ENCODE data around the gene TSPAN14.
"Not testable (repeated sequence)": the region's sequence is repeated elsewhere in the genome, so short reads cannot be mapped to it uniquely, and the experiment has no call there.

TSPAN14 gene

DNA sequence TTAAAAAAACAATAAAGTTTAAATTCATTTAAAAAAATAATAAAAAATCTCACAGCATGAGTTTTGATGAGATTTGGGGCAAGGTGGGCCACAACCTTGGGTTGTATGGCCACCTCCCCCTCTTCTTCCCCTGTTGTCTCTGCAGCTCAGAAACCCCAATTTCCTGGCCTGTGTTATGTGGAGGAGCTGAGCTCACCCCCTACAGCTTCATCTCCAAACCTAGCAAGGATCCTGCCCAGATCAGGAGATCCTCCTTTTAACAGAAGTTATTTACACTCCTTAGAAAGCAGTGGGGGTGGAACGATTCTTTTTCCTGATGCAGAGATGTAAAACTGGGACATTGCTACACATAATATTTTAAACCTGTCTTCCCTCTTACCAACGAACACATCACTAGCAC lies 76.7 kb downstream of the TSPAN14 start:
- Histone ChIP-seq H3K27me3 (ENCODE audit: control insufficient read depth, insufficient read depth, low read length) (no peaks in the 10 kb centered on the region), H3K27ac (ENCODE audit: low read length) (no peak overlapping the region), H3K4me1 (ENCODE audit: control insufficient read depth, low read depth, low read length) (peaks cover 10% of the 10 kb centered on the region), H3K9me3 (ENCODE audit: control insufficient read depth, low read depth, low read length) (no peaks in the 10 kb centered on the region), H3K9ac (ENCODE audit: low read length) (no peak overlapping the region), H3K4me3 (ENCODE audit: low read length) (no peak overlapping the region), H3K36me3 (ENCODE audit: control insufficient read depth, low read depth, low read length) (no peaks in the 10 kb centered on the region)

DNA sequence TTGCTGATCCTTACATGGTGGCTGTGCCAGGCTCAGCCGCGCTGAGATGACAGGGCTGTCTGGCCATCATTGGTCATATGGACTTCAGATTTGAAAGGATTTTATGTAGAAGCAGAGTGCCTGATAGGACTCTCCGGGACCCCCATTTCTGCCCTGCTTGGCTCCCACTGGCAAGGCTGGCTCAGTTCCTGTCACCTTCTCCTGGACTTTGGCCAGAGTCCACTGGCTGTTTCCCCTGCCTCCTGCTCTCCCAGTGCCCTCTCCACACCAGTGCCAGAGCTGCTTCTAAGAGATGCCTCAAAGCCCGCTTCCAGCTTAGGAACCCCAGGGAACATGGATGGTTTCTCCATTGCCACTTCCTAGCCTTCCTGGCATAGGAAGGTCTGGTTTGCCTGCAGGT lies 78.5 kb downstream of the TSPAN14 start:
- H3K4me1 ChIP-seq (ENCODE audit: control insufficient read depth, low read depth, low read length) = peaks cover 10% of the 10 kb centered on the region
- H3K9me3 ChIP-seq (ENCODE audit: control insufficient read depth, low read depth, low read length) = no peaks in the 10 kb centered on the region
- H3K27ac ChIP-seq (ENCODE audit: low read length) = no peak overlapping the region
- H3K27me3 ChIP-seq (ENCODE audit: control insufficient read depth, insufficient read depth, low read length) = no peaks in the 10 kb centered on the region
- H3K36me3 ChIP-seq (ENCODE audit: control insufficient read depth, low read depth, low read length) = no peaks in the 10 kb centered on the region
- H3K4me3 ChIP-seq (ENCODE audit: low read length) = no peak overlapping the region
- H3K9ac ChIP-seq (ENCODE audit: low read length) = no peak overlapping the region

DNA sequence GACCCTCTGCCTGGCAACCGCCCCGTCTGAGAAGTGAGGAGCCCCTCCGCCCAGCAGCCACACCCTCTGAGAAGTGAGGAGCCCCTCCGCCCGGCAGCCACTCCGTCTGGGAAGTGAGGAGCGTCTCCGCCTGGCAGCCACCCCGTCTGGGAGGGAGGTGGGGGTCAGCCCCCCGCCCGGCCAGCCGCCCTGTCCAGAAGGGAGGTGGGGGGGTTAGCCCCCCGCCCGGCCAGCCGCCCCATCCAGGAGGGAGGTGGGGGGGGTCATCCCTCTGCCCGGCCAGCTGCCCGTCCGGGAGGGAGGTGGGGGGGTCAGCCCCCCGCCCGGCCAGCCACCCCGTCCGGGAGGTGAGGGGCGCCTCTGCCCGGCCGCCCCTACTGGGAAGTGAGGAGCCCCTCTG lies 79.9 kb downstream of the TSPAN14 start:
- H3K27me3 ChIP-seq (ENCODE audit: control insufficient read depth, insufficient read depth, low read length) = not testable (repeated sequence)

DNA sequence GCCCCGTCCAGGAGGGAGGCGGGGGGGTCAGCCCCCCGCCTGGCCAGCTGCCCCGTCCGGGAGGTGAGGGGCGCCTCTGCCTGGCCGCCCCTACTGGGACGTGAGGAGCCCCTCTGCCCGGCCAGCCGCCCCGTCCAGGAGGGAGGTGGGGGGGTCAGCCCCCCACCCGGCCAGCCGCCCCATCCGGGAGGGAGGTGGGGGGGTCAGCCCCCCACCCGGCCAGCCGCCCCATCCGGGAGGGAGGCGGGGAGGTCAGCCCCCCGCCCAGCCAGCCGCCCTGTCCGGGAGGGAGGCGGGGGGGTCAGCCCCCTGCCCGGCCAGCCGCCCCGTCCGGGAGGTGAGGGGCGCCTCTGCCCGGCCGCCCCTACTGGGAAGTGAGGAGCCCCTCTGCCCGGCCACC lies 80.5 kb downstream of the TSPAN14 start:
- H3K4me3 ChIP-seq (ENCODE audit: low read length); H3K27me3 ChIP-seq (ENCODE audit: control insufficient read depth, insufficient read depth, low read length); H3K9me3 ChIP-seq (ENCODE audit: control insufficient read depth, low read depth, low read length); H3K9ac ChIP-seq (ENCODE audit: low read length); H3K4me1 ChIP-seq (ENCODE audit: control insufficient read depth, low read depth, low read length); H3K36me3 ChIP-seq (ENCODE audit: control insufficient read depth, low read depth, low read length); H3K27ac ChIP-seq (ENCODE audit: low read length): not testable (repeated sequence)

More for the DNA sequence above, 79.9 kb downstream of the TSPAN14 start:
- not testable (repeated sequence) for H3K4me3 ChIP-seq (ENCODE audit: low read length); H3K4me1 ChIP-seq (ENCODE audit: control insufficient read depth, low read depth, low read length); H3K36me3 ChIP-seq (ENCODE audit: control insufficient read depth, low read depth, low read length); H3K27ac ChIP-seq (ENCODE audit: low read length); H3K9ac ChIP-seq (ENCODE audit: low read length); H3K9me3 ChIP-seq (ENCODE audit: control insufficient read depth, low read depth, low read length)

DNA sequence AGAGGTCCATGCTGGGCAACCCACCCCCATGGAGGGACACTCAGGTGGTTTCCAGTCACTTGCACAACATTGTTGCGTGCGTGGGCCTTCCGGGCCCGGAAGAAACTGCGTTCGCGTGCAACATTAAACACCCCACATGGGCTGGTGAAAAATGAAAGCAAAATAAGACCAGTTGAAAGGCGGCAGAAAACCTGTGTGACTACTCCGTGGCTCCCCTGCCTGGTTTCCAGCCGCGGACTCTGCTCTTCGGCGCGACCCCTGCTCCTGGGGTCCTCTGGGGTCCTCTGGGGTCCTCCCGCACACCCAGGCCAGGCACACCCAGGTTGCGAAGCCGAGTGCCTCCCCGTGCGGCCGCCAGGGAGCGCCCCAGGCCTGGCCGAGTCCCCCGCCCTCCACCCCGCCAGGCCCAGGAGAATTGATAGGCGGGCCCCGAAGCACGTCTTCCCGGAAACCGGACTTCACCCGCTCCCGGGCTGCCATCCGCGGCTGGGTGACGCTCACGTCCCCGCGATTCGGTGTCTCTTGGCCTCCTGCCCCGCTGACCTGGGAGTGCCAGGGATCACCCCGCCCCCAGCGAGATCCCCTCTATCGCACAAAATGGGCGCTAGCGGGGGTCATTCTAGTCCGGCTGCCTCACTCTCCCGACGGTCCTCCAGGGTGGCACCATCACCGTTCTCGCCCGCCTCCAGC lies 81.7 kb downstream of the TSPAN14 start:
- Histone ChIP-seq H3K27ac (ENCODE audit: low read length) (no peak overlapping the region), H3K9ac (ENCODE audit: low read length) (no peak overlapping the region)

DNA sequence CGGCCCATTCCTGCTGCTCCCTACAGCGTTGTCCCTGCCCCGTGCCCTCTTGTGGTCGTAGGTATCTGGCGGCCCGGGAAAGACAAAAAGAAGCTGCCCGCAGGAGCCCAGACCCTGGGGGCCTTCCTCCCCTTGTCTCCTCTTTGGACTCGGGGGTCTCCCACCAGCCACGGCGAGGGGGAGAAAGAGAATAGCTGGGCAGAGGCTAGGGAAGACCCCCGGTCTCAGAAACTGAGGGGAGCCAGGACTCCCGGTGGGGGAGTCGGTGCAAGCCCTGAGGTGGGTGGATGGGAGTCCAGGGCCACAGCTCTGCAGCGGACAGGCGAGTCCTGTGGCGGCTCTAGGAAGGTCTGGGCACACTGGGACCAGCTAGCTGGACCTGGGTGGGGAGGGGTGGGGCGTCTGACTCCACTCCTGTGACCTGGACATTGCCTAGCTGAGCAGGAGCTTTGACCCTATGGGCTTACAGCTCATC lies 82.3 kb downstream of the TSPAN14 start:
- H3K36me3 ChIP-seq (ENCODE audit: control insufficient read depth, low read depth, low read length) = no peaks in the 10 kb centered on the region
- no peaks in the 10 kb centered on the region for H3K4me1 ChIP-seq (ENCODE audit: control insufficient read depth, low read depth, low read length)
- H3K4me3 ChIP-seq (ENCODE audit: low read length) = no peak overlapping the region
- no peak overlapping the region for H3K27ac ChIP-seq (ENCODE audit: low read length)
- no peaks in the 10 kb centered on the region for H3K9me3 ChIP-seq (ENCODE audit: control insufficient read depth, low read depth, low read length)
- H3K27me3 ChIP-seq (ENCODE audit: control insufficient read depth, insufficient read depth, low read length) = no peaks in the 10 kb centered on the region
- no peak overlapping the region for H3K9ac ChIP-seq (ENCODE audit: low read length)

More for the DNA sequence above, 81.7 kb downstream of the TSPAN14 start:
- peaks cover 5% of the 10 kb centered on the region for H3K4me1 ChIP-seq (ENCODE audit: control insufficient read depth, low read depth, low read length)
- no peak overlapping the region for H3K4me3 ChIP-seq (ENCODE audit: low read length)
- H3K36me3 ChIP-seq (ENCODE audit: control insufficient read depth, low read depth, low read length) = no peaks in the 10 kb centered on the region
- H3K9me3 ChIP-seq (ENCODE audit: control insufficient read depth, low read depth, low read length) = no peaks in the 10 kb centered on the region
- H3K27me3 ChIP-seq (ENCODE audit: control insufficient read depth, insufficient read depth, low read length) = no peaks in the 10 kb centered on the region

DNA sequence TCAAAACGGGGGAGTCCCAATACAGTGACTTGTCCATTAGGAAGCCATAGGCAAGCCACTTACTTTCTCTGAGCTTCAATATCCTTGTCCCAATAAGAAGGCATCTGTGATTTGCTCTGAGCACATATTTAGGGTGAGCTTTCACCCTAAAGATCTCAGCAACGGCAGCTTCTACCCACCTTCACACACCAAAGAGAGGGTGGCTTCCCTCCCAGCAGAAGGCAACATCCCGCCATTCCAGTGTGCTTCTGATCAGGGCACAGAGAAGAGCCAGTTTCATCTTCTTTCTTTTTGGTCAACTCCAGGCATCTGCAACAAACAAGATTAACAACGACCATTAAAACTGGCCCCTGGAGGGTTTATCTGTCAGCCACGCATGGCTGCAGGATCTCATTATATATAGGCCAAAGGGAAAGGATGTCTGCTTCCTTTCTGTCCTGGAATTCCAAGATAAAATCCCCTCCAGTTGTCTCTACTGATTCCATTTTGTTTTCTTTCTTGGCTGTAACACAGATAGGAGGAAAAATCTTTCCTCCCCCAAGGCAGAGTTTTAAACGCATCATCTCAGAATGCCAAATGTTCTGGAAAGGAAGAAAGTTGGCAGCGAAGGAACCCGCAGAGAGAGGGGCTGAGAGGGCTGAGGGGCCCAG lies 83.1 kb downstream of the TSPAN14 start:
- Histone ChIP-seq H3K27ac (ENCODE audit: low read length) (no peak overlapping the region), H3K4me1 (ENCODE audit: control insufficient read depth, low read depth, low read length) (no peaks in the 10 kb centered on the region), H3K36me3 (ENCODE audit: control insufficient read depth, low read depth, low read length) (no peaks in the 10 kb centered on the region), H3K9me3 (ENCODE audit: control insufficient read depth, low read depth, low read length) (no peaks in the 10 kb centered on the region), H3K27me3 (ENCODE audit: control insufficient read depth, insufficient read depth, low read length) (no peaks in the 10 kb centered on the region), H3K9ac (ENCODE audit: low read length) (no peak overlapping the region), H3K4me3 (ENCODE audit: low read length) (no peak overlapping the region)

DNA sequence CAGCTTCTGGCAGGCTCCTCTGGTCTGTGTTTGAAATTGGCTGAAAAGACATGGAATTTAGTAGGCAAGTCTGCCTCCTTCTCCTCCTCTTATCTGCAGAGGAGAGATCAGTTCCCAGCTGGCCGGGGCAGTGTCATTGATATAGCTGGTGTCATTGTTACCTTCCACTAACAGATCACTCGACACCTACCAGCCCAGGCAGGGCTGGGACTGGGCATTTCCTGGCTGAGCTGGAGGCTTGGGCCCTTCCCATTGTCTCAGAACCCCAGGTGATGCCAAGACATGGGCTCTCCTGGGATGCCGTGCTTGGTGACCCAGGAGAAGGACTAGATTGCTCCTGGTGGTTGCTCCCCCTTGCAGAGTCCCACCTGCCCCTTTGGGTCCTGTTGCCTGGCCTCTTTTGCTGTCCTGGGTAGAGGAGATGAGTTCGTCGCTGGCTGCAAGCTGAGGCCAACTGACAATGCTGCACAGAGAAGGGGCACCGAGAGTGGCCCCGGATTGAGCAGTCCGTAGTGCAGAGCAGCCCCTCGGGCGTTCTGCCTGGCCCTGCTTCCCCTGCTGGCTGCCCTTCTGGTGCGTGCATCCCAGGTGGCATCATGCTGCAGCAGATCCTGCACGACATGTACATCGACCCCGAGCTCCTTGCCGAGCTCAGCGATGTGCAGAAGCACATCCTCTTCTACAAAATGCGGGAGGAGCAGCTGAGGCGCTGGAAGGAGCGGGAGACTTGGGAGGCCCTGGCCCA lies 83.8 kb downstream of the TSPAN14 start, which contains the start of gene SH2D4B:
TSS of gene SH2D4B (plus strand) at position 167 of the 745 bp plus-strand sequence. CDS start at position 597, 430 bp downstream.
- Histone ChIP-seq H3K27me3 (ENCODE audit: control insufficient read depth, insufficient read depth, low read length) (no peaks in the 10 kb centered on the region), H3K9ac (ENCODE audit: low read length) (no peak within 1 kb of the TSS), H3K4me1 (ENCODE audit: control insufficient read depth, low read depth, low read length) (no peaks in the 10 kb centered on the region), H3K9me3 (ENCODE audit: control insufficient read depth, low read depth, low read length) (no peaks in the 10 kb centered on the region), H3K36me3 (ENCODE audit: control insufficient read depth, low read depth, low read length) (no peaks in the 10 kb centered on the region), H3K27ac (ENCODE audit: low read length) (no peak within 1 kb of the TSS), H3K4me3 (ENCODE audit: low read length) (no peak within 1 kb of the TSS)

DNA sequence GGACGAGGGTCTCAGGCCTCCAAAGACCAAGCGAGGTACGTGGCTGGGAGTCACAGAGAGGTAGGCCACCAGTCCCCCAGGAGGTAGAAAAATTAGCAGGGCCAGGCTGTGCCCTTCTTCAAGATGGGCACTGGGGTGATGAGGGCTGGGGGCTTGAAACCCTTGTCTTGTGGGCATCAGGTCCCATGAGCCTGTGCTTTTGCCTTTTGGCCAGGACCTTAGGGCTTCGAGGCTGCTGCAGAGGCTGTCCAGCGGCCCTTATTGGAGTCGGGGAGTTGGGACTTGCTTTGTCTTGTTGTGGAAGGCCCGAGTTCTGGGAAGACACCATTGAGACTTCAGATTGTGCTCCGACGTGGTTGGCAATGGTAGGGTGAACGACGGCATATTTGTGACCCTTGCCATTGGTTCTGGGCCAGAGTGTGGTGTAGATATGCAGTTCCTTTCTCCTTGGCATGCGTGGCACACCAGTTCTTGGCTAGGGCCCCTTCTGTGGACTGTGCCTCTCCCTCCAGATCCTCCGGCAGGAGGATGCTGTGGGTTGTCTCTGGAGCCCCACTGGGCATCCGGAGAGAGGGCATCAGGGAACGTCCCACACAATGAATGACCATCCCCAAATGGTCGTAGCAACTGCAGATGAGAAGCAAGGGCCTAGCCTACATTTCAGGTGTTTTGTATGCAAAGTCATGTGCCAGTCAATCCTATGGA lies 84.5 kb downstream of the TSPAN14 start:
- H3K36me3 ChIP-seq (ENCODE audit: control insufficient read depth, low read depth, low read length) = no peaks in the 10 kb centered on the region
- no peak overlapping the region for H3K9ac ChIP-seq (ENCODE audit: low read length)
- no peaks in the 10 kb centered on the region for H3K9me3 ChIP-seq (ENCODE audit: control insufficient read depth, low read depth, low read length)
- H3K27ac ChIP-seq (ENCODE audit: low read length) = no peak overlapping the region
- H3K4me3 ChIP-seq (ENCODE audit: low read length) = no peak overlapping the region
- H3K4me1 ChIP-seq (ENCODE audit: control insufficient read depth, low read depth, low read length) = no peaks in the 10 kb centered on the region
- H3K27me3 ChIP-seq (ENCODE audit: control insufficient read depth, insufficient read depth, low read length) = no peaks in the 10 kb centered on the region

DNA sequence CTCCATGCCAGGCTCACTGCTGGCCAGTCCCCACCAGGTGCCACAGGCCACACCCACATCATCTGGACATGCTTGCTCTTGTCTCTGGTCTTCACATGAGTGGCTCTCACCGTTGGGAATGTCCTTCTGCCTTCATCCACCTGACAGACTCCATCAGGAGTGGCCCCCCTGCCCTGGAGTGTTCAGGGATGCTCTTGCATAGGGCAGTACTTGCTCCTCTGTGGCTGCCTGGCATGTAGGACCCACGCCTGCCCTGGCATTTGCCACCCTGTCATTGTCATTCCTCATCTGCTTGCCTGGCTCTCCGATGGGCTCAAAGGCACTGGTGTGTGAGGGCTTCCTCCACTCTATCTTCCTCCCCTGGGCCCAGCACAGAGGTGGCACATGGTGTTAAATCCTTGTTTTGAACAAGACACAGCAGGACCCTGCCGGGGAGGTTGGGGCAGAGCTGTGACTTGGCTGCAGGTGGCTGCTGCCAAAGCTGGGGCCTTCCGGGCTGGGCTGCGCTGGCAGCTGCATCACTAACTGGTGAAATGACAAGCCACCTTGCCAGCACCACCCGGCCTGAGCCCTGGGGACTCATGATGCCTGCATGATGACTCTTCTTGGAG lies 85.4 kb downstream of the TSPAN14 start:
- Histone ChIP-seq H3K27ac (ENCODE audit: low read length) (no peak overlapping the region), H3K27me3 (ENCODE audit: control insufficient read depth, insufficient read depth, low read length) (no peaks in the 10 kb centered on the region), H3K9ac (ENCODE audit: low read length) (no peak overlapping the region), H3K4me1 (ENCODE audit: control insufficient read depth, low read depth, low read length) (no peaks in the 10 kb centered on the region), H3K4me3 (ENCODE audit: low read length) (no peak overlapping the region), H3K9me3 (ENCODE audit: control insufficient read depth, low read depth, low read length) (no peaks in the 10 kb centered on the region), H3K36me3 (ENCODE audit: control insufficient read depth, low read depth, low read length) (no peaks in the 10 kb centered on the region)

DNA sequence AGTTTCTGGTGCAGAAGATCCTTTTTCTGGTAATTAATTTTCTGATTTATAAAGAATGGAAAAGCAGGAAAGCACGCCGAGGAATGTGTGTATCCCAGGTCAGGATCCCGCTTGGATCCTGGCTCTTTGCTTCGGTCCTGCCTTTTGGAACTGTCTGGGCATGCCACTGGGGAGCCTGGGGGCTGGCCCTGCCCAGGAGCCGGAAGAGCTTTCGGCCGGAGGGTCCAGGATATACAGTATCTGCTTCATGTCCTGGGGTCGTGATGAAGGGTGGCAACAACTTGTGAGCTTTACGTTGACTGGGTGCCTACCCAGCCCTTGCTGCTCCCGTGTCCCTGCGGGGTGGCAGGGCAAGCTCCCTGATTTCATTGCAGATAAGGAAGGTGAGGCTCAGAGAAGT lies 86.0 kb downstream of the TSPAN14 start:
- H3K4me3 ChIP-seq (ENCODE audit: low read length) = no peak overlapping the region
- no peaks in the 10 kb centered on the region for H3K36me3 ChIP-seq (ENCODE audit: control insufficient read depth, low read depth, low read length)
- no peaks in the 10 kb centered on the region for H3K9me3 ChIP-seq (ENCODE audit: control insufficient read depth, low read depth, low read length)
- no peaks in the 10 kb centered on the region for H3K27me3 ChIP-seq (ENCODE audit: control insufficient read depth, insufficient read depth, low read length)
- H3K9ac ChIP-seq (ENCODE audit: low read length) = no peak overlapping the region
- H3K4me1 ChIP-seq (ENCODE audit: control insufficient read depth, low read depth, low read length) = no peaks in the 10 kb centered on the region
- H3K27ac ChIP-seq (ENCODE audit: low read length) = no peak overlapping the region
